NOMO-1 treated with dmso at 0.1 percent for 144 hours (cell line): ENCODE measurements around the gene KCNQ1OT1.

Experiments used
- DNase-seq: peaks from one replicate; lab custom pipeline; 2025; ENCODE audit not compliant: unreplicated experiment; lab: John Stamatoyannopoulos, UW

KCNQ1OT1 gene

GRCh38 chr11:2612884-2613571, 86.8 kb downstream of the KCNQ1OT1 start:
- no peak for DNase-seq

GRCh38 chr11:2609345-2609744, 90.4 kb downstream of the KCNQ1OT1 start:
- no peak for DNase-seq

GRCh38 chr11:2599561-2600189, 100.1 kb downstream of the KCNQ1OT1 start:
- DNase-seq = no peak

- DNase-seq = no peak
Observed at GRCh38 chr11:2595204-2595603, 104.6 kb downstream of the KCNQ1OT1 start.

GRCh38 chr11:2594267-2594666, 105.5 kb downstream of the KCNQ1OT1 start:
- DNase-seq = no peak

- DNase-seq = no peak
Observed at GRCh38 chr11:2593393-2593950, 106.3 kb downstream of the KCNQ1OT1 start.

GRCh38 chr11:2592559-2593392, 107.0 kb downstream of the KCNQ1OT1 start:
- DNase-seq = no peak

GRCh38 chr11:2591805-2592204, 108.0 kb downstream of the KCNQ1OT1 start:
- no peak for DNase-seq

GRCh38 chr11:2590965-2591754, 108.6 kb downstream of the KCNQ1OT1 start:
- DNase-seq = no peak

GRCh38 chr11:2590131-2590964, 109.4 kb downstream of the KCNQ1OT1 start:
- no peak for DNase-seq

GRCh38 chr11:2589538-2589934, 110.3 kb downstream of the KCNQ1OT1 start:
- no peak for DNase-seq

- DNase-seq = no peak
Observed at GRCh38 chr11:2588809-2589537, 110.8 kb downstream of the KCNQ1OT1 start.

- no peak for DNase-seq
Observed at GRCh38 chr11:2587976-2588748, 111.6 kb downstream of the KCNQ1OT1 start.

- no peak for DNase-seq
Observed at GRCh38 chr11:2587132-2587930, 112.5 kb downstream of the KCNQ1OT1 start.

GRCh38 chr11:2586793-2587131, 113.0 kb downstream of the KCNQ1OT1 start:
- DNase-seq = no peak

GRCh38 chr11:2586087-2586792, 113.6 kb downstream of the KCNQ1OT1 start:
- no peak for DNase-seq

GRCh38 chr11:2585566-2586086, 114.2 kb downstream of the KCNQ1OT1 start:
- no peak for DNase-seq
